DMS53 (cell line): ENCODE data around the gene MDH2.
A peak's percentile ranks its signal among the peaks of the same experiment; 100 is the strongest.
"Not testable (repeated sequence)": the region's sequence is repeated elsewhere in the genome, so short reads cannot be mapped to it uniquely, and the experiment has no call there.

Source experiments
- DNase-seq: peaks from one replicate; lab custom pipeline; 2025; lab: John Stamatoyannopoulos, UW

Gene MDH2

DNA sequence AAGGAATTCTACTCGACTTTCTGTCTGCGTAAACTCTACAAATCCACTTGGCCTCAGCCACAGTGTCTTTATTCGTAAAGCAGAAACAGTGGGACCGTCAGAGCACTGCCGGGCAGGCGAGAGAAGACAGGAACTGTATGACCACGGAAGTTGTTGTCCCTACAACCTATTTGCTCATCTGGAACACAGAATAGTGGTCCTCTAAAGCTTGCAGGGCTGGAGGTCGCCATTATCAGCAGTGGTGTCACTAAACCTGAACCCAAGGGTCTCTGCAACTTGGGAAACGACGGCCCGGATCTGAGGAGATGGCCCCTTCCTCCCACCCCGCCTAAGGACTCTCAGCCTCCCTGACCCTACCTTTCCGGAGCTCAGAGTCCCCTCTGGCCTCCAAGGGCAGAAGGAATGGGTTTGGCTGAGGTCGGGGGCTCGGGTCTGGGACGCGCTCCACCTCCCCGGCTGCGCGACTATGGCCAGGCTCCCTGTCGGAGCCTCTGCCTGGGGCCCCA lies 548 bp upstream of the MDH2 start:
- peak; percentile 60 for DNase-seq

DNA sequence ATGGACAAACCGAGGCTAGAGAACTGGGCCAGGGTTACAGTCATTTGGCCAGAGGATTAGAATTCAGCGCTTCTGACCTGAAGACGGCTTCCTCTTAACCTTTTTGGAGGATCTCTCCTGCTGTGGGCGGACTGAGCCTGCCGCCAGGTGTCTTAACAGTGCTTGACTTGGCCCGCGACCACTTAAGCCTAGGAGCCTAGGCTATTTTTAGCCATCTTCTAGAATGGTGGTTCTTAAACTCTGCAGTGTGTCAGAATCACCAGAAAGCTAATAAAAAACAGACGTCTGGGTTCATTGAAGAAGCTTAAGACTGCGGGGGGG lies 722 bp downstream of the MDH2 start:
- DNase-seq, result peak; percentile 81

DNA sequence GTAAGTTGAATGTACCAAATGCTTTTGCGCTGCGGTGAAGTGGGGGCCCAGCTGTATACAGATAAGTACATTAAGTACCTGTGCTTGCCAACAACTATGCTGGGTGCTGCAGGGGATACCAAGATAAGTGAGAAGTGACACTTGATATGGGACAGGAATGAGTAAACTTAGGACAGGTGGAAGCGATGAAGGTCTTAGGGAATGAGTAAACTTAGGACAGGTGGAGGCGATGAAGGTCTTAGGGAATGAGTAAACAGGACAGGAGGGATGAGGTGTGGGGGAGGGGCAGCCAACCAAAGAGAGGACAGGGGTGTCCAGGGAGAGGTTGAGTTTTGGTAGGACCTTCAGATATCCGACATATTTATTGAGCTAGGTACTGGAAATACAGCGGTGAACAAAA lies 1.4 kb downstream of the MDH2 start:
- peak; percentile 59 for DNase-seq

DNA sequence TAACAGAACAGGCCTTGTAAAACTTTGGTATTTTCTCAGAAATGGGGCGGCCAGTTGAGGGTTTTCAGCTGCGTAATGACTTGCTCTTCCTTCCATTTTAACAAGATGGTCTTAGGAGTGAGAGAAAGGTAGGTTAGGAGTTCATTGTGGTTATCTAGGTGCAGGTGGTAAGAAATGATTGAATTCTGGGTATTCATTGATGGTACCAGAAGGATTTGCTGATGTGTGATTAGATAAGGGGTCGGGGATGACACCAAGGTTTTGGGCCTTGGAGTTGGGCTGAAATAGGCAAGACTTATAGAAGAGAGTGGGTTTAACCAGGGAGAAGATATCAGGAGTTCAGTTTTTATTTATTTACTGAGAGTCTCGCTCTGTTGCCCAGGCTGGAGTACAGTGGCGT lies 2.6 kb downstream of the MDH2 start:
- no peak for DNase-seq

DNA sequence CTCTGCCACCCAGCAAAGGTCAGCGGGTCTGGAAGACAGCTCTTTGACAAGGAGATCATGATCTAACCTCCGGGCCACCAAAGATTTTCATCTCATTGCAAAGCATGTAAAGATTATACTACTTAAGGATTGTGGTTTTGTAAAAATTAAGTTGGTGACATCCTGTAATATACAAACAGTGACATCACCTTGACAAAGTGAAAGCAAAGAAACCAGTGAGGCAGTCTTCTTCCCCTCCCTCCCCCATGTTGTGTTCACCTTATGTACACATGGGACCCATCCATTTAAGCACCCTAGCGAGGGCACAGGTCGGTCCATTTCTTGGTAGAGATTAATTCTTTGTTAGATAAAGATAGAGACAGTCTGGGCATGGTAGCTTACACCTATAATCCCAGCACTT lies 3.9 kb downstream of the MDH2 start:
- peak; percentile 34 for DNase-seq

DNA sequence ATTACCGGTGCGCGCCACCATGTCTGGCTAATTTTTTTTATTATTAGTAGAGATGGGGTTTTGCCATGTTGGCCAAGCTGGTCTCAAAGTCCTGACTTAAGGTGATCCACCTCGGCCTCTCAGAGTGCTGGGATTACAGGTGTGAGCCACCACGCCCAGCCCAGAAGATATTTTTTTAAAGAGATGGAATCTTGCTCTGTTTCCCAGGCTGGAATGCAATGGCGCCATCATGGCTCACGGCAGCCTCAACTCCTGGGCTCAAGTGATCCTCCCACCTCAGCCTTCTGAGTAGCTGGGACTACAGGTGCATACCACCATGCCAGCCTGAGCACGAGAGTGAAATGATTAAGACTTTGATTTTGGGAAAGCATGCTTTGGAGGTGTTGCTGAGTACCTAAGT lies 4.8 kb downstream of the MDH2 start:
- DNase-seq, result not testable (repeated sequence)

DNA sequence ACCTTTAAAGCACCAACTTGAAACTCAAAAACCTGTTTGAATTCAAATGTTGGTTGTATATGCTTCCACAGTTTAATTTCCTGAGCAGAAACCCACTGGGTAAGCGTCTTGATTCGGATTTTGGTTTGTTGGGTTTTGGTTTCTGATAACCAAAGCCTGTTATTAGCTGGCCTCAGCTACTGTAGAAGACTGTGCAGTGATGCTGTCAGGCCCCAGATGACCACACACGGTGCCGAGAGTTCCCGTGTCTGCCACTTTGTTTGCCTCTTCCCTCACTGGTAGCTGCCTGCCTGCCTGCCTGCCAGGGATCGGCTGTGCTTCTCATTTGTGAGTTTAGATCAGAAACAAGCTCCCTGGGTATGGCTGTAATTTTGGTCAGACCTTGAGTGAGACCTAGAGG lies 5.6 kb downstream of the MDH2 start:
- DNase-seq, result no peak

DNA sequence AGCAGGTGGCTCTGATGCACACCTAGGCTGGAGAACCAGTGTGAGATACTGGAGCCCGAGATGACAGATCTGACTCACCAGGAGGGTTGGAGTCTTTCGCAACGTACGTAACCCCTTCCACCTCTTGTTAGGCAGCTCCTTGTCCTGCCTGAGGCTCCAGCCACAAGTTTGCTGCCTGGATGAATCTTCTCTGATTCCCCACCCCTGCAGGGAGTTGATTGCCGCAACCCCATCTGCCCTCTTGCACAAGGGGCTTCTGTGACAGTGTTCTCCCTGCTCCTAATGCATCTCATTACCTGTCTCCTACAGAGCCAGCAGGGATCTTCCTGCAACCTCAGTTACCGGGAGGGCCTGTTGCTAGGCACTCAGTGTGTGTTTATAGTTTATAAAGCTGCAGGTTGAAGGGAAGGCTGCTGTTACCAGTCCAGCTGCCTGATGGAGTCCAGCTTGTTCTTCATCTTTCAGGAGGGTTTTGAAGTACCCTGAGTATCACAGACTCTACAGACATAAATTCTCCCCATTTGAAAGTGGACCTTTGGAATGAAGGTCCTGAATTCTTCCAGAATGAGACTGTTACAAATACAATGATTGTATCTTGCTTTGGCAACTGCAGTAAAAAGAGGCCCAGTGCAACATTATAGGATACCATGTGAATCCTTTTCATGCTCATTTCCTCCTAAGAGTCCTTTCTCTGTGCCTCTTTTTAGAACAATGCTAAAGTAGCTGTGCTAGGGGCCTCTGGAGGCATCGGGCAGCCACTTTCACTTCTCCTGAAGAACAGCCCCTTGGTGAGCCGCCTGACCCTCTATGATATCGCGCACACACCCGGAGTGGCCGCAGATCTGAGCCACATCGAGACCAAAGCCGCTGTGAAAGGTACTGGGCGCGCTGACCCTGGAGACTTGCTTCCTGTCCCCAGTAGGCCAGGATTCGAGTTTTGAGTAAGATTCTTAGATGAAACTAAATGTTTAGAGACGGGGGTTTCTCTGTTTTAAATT lies 6.5 kb downstream of the MDH2 start:
- peak; percentile 74 for DNase-seq

DNA sequence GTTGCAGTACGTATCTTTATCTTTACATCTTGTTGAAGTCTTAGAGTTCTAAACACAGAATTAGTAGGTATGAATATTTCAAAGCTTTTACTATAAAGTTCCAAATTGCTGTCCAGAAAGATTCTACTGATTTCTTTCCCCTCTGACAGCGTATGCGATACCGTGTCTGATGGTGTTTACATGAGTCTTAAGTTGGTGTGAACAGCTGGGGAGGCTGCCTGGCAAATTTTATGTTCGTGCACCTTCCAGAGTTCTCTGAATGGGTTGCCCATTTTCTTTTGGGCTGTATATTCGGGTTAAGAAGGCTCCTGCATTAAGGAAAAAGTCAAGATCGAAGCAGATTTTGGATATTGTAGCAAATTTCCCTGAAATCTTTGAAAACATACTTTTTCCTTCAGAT lies 8.3 kb downstream of the MDH2 start:
- DNase-seq, result peak; percentile 74

DNA sequence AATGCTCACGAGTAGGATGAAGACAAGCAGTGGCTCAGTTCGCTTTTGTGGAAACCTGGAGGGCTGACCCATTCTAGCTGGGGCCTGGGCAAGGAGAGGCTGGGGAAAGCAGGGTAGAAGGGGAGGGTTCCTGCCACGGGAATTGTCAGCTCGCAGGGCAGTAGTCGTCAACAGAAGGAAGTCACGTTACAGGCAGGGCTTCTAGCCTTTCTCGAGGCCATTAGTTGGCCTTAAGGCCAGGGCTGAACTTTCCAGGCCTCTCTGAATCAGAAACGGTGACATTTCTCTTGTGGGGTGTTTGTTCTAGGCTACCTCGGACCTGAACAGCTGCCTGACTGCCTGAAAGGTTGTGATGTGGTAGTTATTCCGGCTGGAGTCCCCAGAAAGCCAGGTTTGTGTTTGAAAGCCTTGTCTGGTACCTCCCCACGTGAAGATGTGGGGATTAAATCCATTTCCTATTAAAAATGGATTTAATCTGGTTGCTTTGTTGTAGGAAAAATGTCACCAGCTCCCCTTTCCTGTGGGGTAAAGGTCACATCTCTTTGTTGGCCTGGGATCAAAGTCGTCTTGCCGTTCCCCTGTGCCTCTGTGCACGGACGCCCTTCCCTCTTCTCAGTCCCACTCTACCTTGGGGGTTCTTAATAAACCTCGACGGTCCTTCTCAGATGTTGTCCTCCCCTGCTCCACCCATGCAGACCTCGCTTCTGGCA lies 9.4 kb downstream of the MDH2 start:
- DNase-seq, result no peak

DNA sequence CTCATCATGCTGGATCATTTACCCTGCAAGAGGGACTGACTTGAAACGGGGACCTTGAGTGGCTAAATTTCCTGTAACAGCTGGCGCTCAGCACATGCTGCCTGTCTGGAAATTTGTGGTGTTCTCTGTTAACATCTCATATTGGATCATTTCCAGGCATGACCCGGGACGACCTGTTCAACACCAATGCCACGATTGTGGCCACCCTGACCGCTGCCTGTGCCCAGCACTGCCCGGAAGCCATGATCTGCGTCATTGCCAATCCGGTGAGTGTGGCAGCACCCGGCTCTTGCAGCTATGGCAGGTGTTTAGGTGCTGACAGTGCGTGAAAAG lies 9.9 kb downstream of the MDH2 start:
- no peak for DNase-seq

DNA sequence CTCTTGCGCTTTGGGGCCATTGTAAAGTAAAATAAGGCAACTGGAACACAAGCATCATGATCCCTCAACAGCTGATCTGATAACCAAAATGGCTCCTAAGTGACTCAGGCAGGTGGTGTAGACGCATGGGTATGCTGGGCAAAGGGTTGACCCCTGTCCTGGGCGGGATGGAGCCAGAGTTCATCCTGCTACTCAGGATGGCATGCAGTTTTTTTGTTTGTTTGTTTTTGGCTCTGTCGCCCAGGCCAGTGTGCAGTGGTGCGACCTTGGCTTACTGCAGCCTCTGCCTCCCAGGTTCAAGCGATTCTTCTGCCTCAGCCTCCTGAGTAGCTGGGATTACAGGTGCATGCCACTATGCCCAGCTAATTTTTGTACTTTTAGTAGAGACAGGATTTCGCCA lies 10.8 kb downstream of the MDH2 start:
- DNase-seq, result not testable (repeated sequence)

DNA sequence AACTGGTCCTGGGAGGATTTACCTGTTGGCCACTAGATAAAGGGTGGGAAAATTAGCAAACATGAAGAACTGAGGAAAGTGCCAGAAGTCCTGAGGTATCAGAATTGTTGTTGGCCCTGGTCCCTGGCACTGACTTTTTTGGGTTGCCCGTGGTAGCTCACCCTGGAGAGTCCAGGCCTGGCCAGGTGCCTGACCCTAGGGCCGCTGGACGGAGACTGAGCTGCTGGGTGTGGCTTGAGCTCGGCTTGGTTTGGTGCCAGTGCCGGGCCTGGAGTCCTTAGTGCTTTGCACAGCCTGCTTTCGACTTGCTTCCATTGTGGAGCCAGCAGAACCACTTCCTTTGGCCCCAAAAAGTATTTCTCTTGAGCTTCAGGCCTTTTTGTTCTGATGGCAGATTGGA lies 12.9 kb downstream of the MDH2 start:
- DNase-seq, result no peak

DNA sequence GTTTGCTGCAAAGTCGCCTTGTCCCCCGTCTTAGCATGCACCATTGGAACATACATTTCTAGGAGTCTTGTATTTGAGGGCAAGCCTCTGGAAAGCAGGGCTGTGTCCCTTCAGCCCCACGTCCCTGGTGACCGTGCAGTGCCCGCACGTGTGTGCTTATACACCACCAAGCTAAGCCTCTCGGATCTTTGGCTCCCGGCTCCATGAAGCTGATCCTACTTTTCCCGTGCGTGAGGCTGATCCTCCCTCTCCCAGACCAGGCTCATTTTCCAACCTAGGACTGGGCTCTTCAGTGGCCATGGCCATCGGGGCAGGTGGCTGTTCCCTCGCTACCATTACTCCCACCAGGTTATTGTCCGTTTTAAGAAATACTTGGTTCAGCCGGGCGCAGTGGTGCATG lies 14.3 kb downstream of the MDH2 start:
- no peak for DNase-seq

DNA sequence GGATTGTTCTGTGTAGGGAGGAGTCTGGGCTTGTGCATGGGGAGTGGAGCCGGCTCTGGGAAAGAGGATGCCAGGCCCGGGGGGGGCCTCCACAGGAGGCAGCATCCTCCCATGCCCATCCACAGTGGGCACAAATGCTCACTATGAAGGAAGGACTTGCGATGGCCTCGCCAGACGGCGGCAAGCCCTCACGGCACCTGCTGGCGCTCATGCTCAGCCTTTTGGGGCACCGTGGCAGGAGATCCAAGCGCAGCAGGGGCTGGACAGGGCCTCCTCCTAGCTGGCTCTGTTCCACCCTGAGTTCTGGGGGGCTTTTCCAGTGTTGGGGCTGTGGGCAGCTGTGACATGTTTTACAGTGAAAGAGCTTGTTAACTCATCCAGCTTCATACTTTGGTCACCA lies 15.2 kb downstream of the MDH2 start:
- DNase-seq, result no peak

DNA sequence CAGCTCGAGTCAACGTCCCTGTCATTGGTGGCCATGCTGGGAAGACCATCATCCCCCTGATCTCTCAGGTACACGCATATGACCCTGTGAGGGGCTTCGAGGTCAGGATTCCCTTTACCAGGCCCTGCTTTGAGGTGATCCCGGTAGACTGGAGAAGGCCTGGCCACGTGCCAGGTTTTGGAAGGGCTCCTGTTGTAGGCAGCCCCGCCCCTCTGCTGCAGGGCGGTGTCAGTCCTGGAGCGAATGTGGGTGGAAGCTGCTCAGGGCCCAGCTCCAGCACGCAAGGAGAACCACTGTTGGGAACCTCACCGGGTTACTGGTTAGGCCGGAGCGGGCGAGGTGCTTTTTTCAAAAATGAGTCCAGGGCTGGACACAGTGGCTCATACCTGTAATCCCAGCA lies 15.6 kb downstream of the MDH2 start:
- peak; percentile 47 for DNase-seq

DNA sequence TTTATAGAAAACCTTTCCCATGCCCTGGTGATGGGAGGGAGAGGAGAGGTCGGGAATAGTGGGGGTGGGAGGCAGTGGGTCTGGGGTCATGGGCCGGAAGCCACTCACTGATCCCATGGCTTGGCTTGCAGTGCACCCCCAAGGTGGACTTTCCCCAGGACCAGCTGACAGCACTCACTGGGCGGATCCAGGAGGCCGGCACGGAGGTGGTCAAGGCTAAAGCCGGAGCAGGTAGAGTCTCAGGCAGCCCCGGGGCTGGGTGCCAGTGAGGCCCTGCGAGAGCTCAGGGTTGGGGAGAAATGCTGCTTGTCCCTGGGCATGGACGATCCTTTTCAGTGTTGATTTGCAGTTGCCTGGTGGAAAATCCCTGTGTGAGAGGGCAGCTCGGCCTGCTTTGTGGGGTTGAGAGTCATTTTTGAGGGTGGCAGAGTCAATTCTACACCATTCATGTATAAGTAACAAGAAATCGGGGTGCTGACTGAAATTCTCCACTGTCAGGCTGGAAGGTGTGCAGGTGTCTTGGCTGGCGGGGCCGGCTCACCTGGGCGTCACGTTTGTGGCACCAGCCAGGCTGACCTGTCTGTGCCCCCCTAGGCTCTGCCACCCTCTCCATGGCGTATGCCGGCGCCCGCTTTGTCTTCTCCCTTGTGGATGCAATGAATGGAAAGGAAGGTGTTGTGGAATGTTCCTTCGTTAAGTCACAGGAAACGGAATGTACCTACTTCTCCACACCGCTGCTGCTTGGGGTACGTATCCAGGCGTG lies 16.5 kb downstream of the MDH2 start:
- no peak for DNase-seq

DNA sequence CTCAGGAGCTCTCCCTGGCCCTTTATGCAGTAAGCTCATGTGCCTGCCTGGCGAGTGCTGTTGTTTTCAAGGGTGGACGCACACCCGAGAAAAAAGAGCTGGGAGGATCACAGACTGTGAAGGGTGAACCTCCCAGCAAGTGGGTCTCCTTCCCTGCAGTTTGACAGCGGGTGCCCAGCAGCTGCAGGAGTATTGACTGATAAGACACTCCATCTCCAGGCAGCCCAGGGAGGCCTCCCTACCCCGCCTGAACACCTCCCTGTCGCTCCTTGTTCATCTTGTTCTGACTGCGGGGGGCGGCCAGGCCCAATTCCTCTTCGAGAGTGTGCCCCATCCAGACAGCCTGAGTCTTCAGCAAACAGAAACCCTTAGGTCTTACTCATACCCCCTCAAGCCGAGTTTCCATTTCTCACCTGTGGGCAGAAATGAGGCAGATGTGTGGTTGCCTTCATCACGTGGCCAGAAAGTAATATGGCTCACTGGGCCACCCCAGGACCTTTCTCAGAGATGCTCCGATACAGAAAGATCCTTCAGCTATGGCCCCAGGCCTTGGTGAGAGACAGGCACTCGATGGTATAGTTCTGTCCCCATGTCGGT lies 17.2 kb downstream of the MDH2 start:
- no peak for DNase-seq

DNA sequence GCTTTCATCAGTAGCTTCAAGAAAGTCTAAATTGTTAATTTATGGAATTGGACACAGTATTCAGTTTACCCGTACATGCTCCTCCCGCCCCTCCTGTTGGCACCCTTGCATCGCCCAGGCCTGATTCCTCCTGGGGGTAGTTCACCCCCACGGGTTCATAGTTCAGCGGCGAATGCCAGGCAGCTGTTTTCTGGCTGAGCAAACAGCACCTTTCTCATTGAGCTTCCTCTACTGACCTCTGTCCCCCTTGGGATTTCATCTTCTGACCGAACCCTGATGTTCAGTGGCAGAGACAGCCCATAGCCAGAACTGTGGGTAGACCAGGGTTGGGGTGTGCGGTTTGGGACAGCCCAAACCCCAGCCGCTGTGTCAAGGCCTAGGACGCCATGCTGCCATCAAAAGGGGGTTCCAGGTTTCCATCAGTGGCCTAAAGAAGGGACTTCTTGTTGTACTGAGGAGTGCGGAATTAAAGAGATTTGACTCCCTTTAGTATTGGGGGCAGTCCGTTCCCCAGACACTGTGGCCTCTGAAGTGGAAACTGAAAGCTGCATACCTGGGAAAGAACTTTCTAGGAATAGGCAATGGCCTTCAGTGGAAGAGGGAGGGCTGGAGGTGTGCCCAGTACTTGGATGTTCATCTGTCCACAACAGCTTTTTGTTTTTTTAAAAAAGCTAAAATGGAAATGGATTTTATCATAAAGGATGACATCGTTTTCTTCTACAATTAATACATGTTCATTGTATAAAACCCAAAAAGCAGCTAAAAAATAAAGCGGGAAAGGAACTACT lies 19.0 kb downstream of the MDH2 start:
- DNase-seq, result no peak

DNA sequence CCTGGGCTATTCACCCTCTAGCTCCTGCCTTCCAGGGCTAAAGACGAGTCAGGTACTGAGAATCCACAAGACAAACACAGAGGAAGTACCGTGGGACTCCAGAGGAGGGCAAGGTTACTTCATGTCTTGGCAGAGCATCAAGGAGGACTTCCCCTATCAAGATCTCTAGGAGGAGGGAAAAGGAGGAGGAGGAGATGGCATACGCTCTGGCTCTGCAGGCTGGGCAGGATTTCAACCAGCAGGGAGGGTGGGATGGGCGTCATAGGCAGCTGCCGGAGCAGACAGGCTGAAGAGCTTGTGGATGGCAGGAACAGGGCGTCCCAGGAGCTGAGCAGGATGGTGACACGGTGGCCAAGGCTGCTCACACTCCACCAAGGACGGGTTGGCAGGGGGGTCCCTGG lies 21.3 kb downstream of the MDH2 start:
- DNase-seq, result peak; percentile 72
